Tibial nerve (tissue), 4 donors: ENCODE measurements around the gene SOX30. TPM values are rescaled to one million over a fixed set of nuclear protein-coding genes. Genes with fewer than 3 reads are reported as not detected.

Source experiments
- DNase-seq, 2 donors: peaks; one replicate each; pipeline ENCODE4 v3.0.0-alpha.2; 2019; ENCODE audit warnings: low spot score in 2 of 2
- H3K27ac ChIP-seq, 4 donors: fragments of 200-600 bp; sonication (generic) in 3 of 4; one replicate each; pipeline ENCODE4 v1.5.1; 2017 to 2019; ENCODE audit warnings: mild to moderate bottlenecking in 1 of 4
- H3K27me3 ChIP-seq, 2 donors: fragments of 200-600 bp; sonication (generic) in 1 of 2; one replicate each; pipeline versions ENCODE4 v1.5.1 to v1.6.0; 2017 to 2019
- H3K36me3 ChIP-seq, 3 donors: fragments of 200-600 bp; sonication (generic); one replicate each; pipeline ENCODE4 v1.5.1; 2018 to 2019
- H3K4me1 ChIP-seq, 4 donors: fragments of 200-600 bp; sonication (generic) in 3 of 4; one replicate each; pipeline ENCODE4 v1.5.1; 2017 to 2019
- H3K4me3 ChIP-seq, 4 donors: fragments of 200-600 bp; sonication (generic) in 3 of 4; one replicate each; pipeline ENCODE4 v1.5.1; 2017 to 2019; ENCODE audit warnings: mild to moderate bottlenecking in 1 of 4, moderate library complexity in 1 of 4
- H3K9me3 ChIP-seq, 4 donors: fragments of 200-600 bp; sonication (generic) in 3 of 4; one replicate each; pipeline ENCODE4 v1.5.1; 2017 to 2019
- EP300 ChIP-seq, 2 donors: sonication (generic); formaldehyde crosslinking; IDR thresholded peaks; one replicate each; pipeline ENCODE4 v1.6.1; 2017; ENCODE audit warnings: antibody characterized with exemption in 2 of 2, mild to moderate bottlenecking in 1 of 2
- POLR2A ChIP-seq, 2 donors: fragments of 450-650 bp; IDR thresholded peaks; one replicate each; pipeline ENCODE4 v1.6.1; 2017; ENCODE audit warnings: antibody characterized with exemption in 2 of 2, mild to moderate bottlenecking in 2 of 2, moderate library complexity in 2 of 2
- WGBS, 2 donors: methylation state at CpG; one replicate each; pipeline ENCODE4 v1.1.5; 2018; 5-methylcytosine and 5-hydroxymethylcytosine counted together
- total RNA-seq, 4 donors: library from RNA; depleted of rRNA; stranded (reverse); fragments of >200 nt; gene quantifications; one replicate each; pipeline ENCODE4 v1.1.0, GENCODE V29; 2016
- TF ChIP-seq, protein P1 (sequence below), 5 experiments: fragments of 200-600 bp in 3 of 5; fragments of 450-650 bp in 2 of 5; sonication (generic) in 3 of 5; IDR thresholded peaks; one replicate each; pipeline ENCODE4 v1.5.1; 2016 to 2019; ENCODE audit warnings: antibody characterized with exemption in 5 of 5, mild to moderate bottlenecking in 3 of 5, moderate library complexity in 2 of 5

SOX30 gene
- total RNA-seq, 4 donors from 2014 or later = 0.20 TPM; not detected in 3

DNA sequence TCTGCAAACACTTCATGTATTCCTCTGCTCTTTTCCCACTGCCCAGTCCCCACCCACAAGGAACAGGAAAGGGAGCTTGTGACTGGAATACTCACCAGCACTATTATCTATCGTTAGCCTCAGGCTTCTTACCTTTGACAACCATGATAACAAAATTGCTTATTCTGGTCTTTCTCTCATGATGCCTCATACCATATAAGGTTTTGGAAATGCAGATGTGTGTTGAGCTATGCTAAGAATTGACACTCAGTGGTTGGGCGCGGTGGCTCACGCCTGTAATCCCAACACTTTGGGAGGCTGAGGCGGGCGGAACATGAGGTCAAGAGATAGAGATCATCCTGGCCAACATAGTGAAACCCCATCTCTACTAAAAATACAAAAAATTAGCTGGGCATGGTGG is 25.4 kb downstream of the SOX30 start:
- Histone ChIP-seq H3K36me3 (no peaks in the 10 kb centered on the region), H3K4me1 (no peaks in the 10 kb centered on the region), H3K27ac (no peak overlapping the region), H3K27me3 (no peaks in the 10 kb centered on the region), H3K4me3 (no peak overlapping the region), H3K9me3 (peaks cover 0 to 15% (median 2%) of the 10 kb centered on the region in 4 donors)
- WGBS, 2 donors = 96 to 99% methylated on average over 6 of the region's 6 CpGs
- no peak for DNase-seq
- no peak for TF ChIP-seq EP300 (IDR thresholded peaks at IDR 0.05)
- TF ChIP-seq POLR2A (IDR thresholded peaks at IDR 0.05) = no peak
- TF ChIP-seq, protein P1, sequence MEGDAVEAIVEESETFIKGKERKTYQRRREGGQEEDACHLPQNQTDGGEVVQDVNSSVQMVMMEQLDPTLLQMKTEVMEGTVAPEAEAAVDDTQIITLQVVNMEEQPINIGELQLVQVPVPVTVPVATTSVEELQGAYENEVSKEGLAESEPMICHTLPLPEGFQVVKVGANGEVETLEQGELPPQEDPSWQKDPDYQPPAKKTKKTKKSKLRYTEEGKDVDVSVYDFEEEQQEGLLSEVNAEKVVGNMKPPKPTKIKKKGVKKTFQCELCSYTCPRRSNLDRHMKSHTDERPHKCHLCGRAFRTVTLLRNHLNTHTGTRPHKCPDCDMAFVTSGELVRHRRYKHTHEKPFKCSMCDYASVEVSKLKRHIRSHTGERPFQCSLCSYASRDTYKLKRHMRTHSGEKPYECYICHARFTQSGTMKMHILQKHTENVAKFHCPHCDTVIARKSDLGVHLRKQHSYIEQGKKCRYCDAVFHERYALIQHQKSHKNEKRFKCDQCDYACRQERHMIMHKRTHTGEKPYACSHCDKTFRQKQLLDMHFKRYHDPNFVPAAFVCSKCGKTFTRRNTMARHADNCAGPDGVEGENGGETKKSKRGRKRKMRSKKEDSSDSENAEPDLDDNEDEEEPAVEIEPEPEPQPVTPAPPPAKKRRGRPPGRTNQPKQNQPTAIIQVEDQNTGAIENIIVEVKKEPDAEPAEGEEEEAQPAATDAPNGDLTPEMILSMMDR (IDR thresholded peaks at IDR 0.05) = no peak

DNA sequence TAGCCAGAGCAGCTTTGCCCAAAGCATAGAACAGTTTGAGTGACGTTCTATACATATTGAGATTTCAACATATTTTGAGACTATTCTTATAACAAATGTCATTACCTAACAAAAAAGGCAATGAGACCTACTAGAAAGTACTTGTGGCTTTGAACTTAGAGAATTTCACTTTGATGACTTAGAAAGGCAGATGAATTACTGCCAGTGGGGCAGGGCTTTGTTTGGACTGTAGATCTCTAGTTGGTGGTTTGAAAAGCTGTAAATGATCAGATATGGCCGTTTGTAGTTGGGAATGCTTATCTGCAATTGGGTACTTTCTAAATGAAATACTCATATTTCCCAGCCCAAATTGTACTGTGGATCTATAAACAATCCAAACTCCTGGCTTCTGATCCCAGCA is 28.1 kb downstream of the SOX30 start:
- H3K4me3 ChIP-seq = no peak overlapping the region
- no peaks in the 10 kb centered on the region for H3K36me3 ChIP-seq
- no peaks in the 10 kb centered on the region for H3K4me1 ChIP-seq
- DNase-seq = no peak
- H3K27ac ChIP-seq = no peak overlapping the region
- 57 to 59% methylated on average over 2 of the region's 2 CpGs for WGBS, 2 donors
- TF ChIP-seq EP300 (IDR thresholded peaks at IDR 0.05) (no peak), POLR2A (IDR thresholded peaks at IDR 0.05) (no peak)
- TF ChIP-seq, protein P1 (IDR thresholded peaks at IDR 0.05) = no peak
- no peaks in the 10 kb centered on the region for H3K27me3 ChIP-seq
- peaks cover 0 to 3% (median 0%) of the 10 kb centered on the region in 4 donors for H3K9me3 ChIP-seq

DNA sequence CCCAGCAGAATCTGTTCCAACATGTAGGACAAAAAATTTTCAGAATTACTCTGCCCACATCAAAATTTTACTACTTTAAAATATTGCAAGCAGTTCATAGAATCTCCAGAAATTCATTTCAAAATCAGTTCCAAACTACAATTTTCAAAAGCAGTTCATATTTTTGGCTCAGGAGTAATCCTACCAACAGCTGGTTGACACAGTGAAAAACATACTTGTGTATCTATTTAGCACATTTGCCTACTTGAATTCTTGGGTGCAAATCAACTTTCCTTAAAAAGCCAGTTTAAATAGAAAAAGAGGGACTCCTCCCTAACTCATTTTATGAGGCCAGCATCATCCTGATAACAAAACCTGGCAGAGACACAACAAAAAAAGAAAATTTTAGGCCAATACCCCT is 31.5 kb downstream of the SOX30 start:
- Histone ChIP-seq H3K36me3 (no peaks in the 10 kb centered on the region), H3K27ac (no peak overlapping the region), H3K4me3 (no peak overlapping the region), H3K27me3 (no peaks in the 10 kb centered on the region), H3K4me1 (no peaks in the 10 kb centered on the region), H3K9me3 (peaks cover 0 to 3% (median 0%) of the 10 kb centered on the region in 4 donors)
- DNase-seq = no peak
- TF ChIP-seq POLR2A (IDR thresholded peaks at IDR 0.05) = no peak
- TF ChIP-seq EP300 (IDR thresholded peaks at IDR 0.05) = no peak
- TF ChIP-seq, protein P1 (IDR thresholded peaks at IDR 0.05) = no peak

DNA sequence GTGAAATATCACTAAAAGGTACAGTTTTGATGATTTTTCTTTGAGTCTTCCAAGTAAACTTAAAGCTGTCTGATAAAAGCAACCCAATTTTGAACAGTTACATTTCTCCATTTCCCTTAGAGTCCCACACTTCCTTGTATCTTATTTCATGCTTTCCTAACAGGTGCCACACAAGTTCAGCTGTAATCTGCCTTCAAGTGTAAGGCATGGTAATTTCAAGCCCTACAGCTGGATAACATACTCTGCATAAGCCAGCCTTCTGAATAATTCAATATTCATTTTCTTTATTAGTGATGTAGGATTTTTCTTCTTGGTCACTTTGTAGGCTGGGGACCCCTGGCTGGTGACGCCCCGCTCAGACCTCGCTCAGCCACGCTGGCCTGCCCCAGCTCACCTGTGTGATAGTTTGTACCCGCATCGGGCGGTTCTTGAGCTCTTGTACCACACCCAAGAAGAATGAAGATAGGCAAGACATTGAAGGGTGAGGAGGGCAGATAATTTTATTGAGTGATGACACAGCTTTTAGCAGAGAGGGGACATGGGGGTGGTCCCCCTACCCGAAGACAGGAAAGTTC is 34.0 kb downstream of the SOX30 start:
- Histone ChIP-seq H3K27me3 (no peaks in the 10 kb centered on the region), H3K27ac (no peak overlapping the region), H3K4me1 (no peaks in the 10 kb centered on the region), H3K4me3 (no peak overlapping the region), H3K36me3 (no peaks in the 10 kb centered on the region), H3K9me3 (peaks cover 0 to 3% (median 0%) of the 10 kb centered on the region in 4 donors)
- DNase-seq = no peak
- TF ChIP-seq, protein P1 (IDR thresholded peaks at IDR 0.05) = no peak
- TF ChIP-seq POLR2A (IDR thresholded peaks at IDR 0.05) (no peak), EP300 (IDR thresholded peaks at IDR 0.05) (no peak)
- WGBS, 2 donors = 97 to 100% methylated on average over 8 of the region's 8 CpGs

DNA sequence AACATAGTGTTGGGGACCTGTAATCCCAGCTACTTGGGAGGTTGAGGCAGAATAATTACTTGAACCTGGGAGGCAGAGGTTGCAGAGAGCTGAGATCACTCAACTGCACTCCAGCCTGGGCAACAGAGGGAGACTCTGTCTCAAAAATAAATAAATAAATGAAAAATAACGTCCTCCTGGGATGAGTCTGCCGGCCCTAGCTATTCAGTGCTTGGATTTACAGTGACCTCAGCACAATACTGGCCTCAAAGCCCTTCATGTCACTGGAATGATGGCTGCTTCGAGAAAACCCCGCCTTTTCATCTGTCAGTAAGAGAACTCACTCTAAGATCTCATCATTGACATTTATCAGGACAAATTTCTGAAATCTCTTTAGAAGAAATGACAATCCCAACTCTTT is 35.5 kb downstream of the SOX30 start:
- TF ChIP-seq, protein P1 (IDR thresholded peaks at IDR 0.05) = no peak
- TF ChIP-seq EP300 (IDR thresholded peaks at IDR 0.05) (no peak), POLR2A (IDR thresholded peaks at IDR 0.05) (no peak)
- H3K4me1 ChIP-seq = no peaks in the 10 kb centered on the region
- H3K27ac ChIP-seq = no peak overlapping the region
- no peaks in the 10 kb centered on the region for H3K9me3 ChIP-seq
- H3K36me3 ChIP-seq = no peaks in the 10 kb centered on the region
- H3K27me3 ChIP-seq = no peaks in the 10 kb centered on the region
- 60 to 64% methylated on average over 4 of the region's 4 CpGs for WGBS, 2 donors
- no peak overlapping the region for H3K4me3 ChIP-seq
- DNase-seq = no peak
